ENCODE measurements around the gene AQP12A. TPM values are rescaled to one million over a fixed set of nuclear protein-coding genes. Genes with fewer than 3 reads are reported as not detected.
"Not testable (repeated sequence)": the region's sequence is repeated elsewhere in the genome, so short reads cannot be mapped to it uniquely, and the experiment has no call there.

AQP12A gene
- total RNA-seq, 1 experiment from 2014 or later: not detected

- not testable (repeated sequence) for DNase-seq (ENCODE audit: low read depth)
These were observed 31.8 kb upstream of the AQP12A start for GRCh38 chr2:240659883-240660282.

GRCh38 chr2:240662681-240663080 is 29.0 kb upstream of the AQP12A start:
- no peak for DNase-seq (ENCODE audit: low read depth)

GRCh38 chr2:240663546-240664190 is 28.0 kb upstream of the AQP12A start:
- no peak for DNase-seq (ENCODE audit: low read depth)

- no peak for DNase-seq (ENCODE audit: low read depth)
These were observed 27.0 kb upstream of the AQP12A start for GRCh38 chr2:240664622-240665021.

GRCh38 chr2:240670402-240670801 is 21.3 kb upstream of the AQP12A start:
- no peak for DNase-seq (ENCODE audit: low read depth)

- DNase-seq (ENCODE audit: low read depth): no peak
These were observed 20.7 kb upstream of the AQP12A start for GRCh38 chr2:240670950-240671349.

GRCh38 chr2:240672076-240672700 is 19.5 kb upstream of the AQP12A start:
- no peak for DNase-seq (ENCODE audit: low read depth)

GRCh38 chr2:240672701-240673190 is 18.9 kb upstream of the AQP12A start:
- no peak for DNase-seq (ENCODE audit: low read depth)

GRCh38 chr2:240674461-240675184 is 17.0 kb upstream of the AQP12A start:
- not testable (repeated sequence) for DNase-seq (ENCODE audit: low read depth)

GRCh38 chr2:240675345-240675744 is 16.3 kb upstream of the AQP12A start:
- DNase-seq (ENCODE audit: low read depth): not testable (repeated sequence)

GRCh38 chr2:240678043-240678442 is 13.6 kb upstream of the AQP12A start:
- not testable (repeated sequence) for DNase-seq (ENCODE audit: low read depth)

- DNase-seq (ENCODE audit: low read depth): not testable (repeated sequence)
These were observed 12.8 kb upstream of the AQP12A start for GRCh38 chr2:240678909-240679308.

GRCh38 chr2:240680185-240680584 is 11.5 kb upstream of the AQP12A start:
- not testable (repeated sequence) for DNase-seq (ENCODE audit: low read depth)

GRCh38 chr2:240682431-240683224 is 9.0 kb upstream of the AQP12A start, which contains the start of gene AQP12B:
Gene AQP12B, minus strand, starts transcription at chr2:240682885. Its CDS starts 48 bp downstream, at chr2:240682837.
- DNase-seq (ENCODE audit: low read depth): not testable (repeated sequence)

- not testable (repeated sequence) for DNase-seq (ENCODE audit: low read depth)
These were observed 8.2 kb upstream of the AQP12A start for GRCh38 chr2:240683329-240683979.

GRCh38 chr2:240683980-240684728 is 7.5 kb upstream of the AQP12A start:
- not testable (repeated sequence) for DNase-seq (ENCODE audit: low read depth)

- no peak for DNase-seq (ENCODE audit: low read depth)
These were observed 5.8 kb upstream of the AQP12A start for GRCh38 chr2:240685771-240686371.

- DNase-seq (ENCODE audit: low read depth): no peak
These were observed 5.2 kb upstream of the AQP12A start for GRCh38 chr2:240686460-240686859.

- DNase-seq (ENCODE audit: low read depth): no peak
These were observed 4.5 kb upstream of the AQP12A start for GRCh38 chr2:240687045-240687740.

All from LHCN-M2 (cell line).